Measurements from ENCODE around the gene AZU1. TPM values are rescaled to one million over a fixed set of nuclear protein-coding genes. Genes with fewer than 3 reads are reported as not detected.

AZU1 gene
- total RNA-seq, 1 experiment from 2014 or later, result 5.8 TPM

- in situ Hi-C loops (cut with HindIII; ENCODE audit: low pct_unique_long_range_greater_than_20kb, low sequenced_read_pairs), result no loop called here
- no TSS peak for BruUV-seq (replicated peaks)
Measured at GRCh38 chr19:825897-826644, 1.6 kb upstream of the AZU1 start.

DNA sequence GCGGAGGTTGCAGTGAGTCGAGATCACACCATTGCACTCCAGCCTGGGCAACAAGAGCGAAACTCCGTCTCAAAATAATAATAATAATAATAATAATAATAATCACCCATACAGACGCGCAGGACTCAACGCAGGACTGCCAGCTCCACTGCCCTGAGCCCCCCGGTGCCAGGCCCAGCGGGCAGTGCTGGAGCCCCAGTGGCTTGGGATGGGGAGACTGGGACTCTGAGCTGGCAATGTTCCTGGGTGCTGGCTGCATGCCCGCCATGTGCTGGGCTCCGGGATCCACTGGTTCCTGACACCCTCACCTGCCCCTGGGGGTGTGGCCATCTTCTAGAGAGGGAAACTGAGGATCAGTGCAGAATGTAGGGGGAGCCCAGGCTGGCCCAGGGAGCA, 325 bp upstream of the AZU1 start:
- DNase-seq (ENCODE audit: low read depth, low spot score) (no peak), ATAC-seq (no peak)
- Histone ChIP-seq H3K36me3 (ENCODE audit: control insufficient read depth, insufficient read depth, low read length) (no peaks in the 10 kb centered on the region), H3K4me1 (ENCODE audit: control insufficient read depth, insufficient read depth, low read length) (peaks cover 10% of the 10 kb centered on the region), H3K9me3 (ENCODE audit: control insufficient read depth, insufficient read depth, low read depth, low read length) (no peaks in the 10 kb centered on the region), H3K27ac (ENCODE audit: low read length) (no peak overlapping the region), H3K4me3 (ENCODE audit: low read depth in 2 of 2, low read length in 2 of 2) (no peak overlapping the region), H3K27me3 (ENCODE audit: control insufficient read depth, insufficient read depth, low read length) (no peaks in the 10 kb centered on the region)
- no TSS peak for BruUV-seq (replicated peaks)
- TF ChIP-seq SIN3A (IDR thresholded peaks at IDR 0.05; ENCODE audit: borderline replicate concordance, insufficient read depth, low read depth, low read length) (no peak), POLR2AphosphoS5 (IDR thresholded peaks at IDR 0.05; ENCODE audit: low read depth, low read length) (no peak)
- POLR2A ChIA-PET, result no interaction called here
- CTCF ChIA-PET, result no interaction called here
- in situ Hi-C loops (cut with HindIII; ENCODE audit: low pct_unique_long_range_greater_than_20kb, low sequenced_read_pairs), result no loop called here
- intact Hi-C loops (cut with micrococcal nuclease; ENCODE audit: unreplicated experiment), result no loop called here

More at GRCh38 chr19:825897-826644, 1.6 kb upstream of the AZU1 start:
- TF ChIP-seq POLR2AphosphoS5 (IDR thresholded peaks at IDR 0.05; ENCODE audit: low read depth, low read length) (no peak), TCF7L2 (IDR thresholded peaks at IDR 0.05; ENCODE audit: low read depth, low read length) (no peak), SIN3A (IDR thresholded peaks at IDR 0.05; ENCODE audit: borderline replicate concordance, insufficient read depth, low read depth, low read length) (no peak), REST (IDR thresholded peaks at IDR 0.05; ENCODE audit: insufficient read depth in 1 of 2, low read depth in 2 of 2, low read length in 1 of 2) (no peak)
- TF ChIP-seq, protein P1, sequence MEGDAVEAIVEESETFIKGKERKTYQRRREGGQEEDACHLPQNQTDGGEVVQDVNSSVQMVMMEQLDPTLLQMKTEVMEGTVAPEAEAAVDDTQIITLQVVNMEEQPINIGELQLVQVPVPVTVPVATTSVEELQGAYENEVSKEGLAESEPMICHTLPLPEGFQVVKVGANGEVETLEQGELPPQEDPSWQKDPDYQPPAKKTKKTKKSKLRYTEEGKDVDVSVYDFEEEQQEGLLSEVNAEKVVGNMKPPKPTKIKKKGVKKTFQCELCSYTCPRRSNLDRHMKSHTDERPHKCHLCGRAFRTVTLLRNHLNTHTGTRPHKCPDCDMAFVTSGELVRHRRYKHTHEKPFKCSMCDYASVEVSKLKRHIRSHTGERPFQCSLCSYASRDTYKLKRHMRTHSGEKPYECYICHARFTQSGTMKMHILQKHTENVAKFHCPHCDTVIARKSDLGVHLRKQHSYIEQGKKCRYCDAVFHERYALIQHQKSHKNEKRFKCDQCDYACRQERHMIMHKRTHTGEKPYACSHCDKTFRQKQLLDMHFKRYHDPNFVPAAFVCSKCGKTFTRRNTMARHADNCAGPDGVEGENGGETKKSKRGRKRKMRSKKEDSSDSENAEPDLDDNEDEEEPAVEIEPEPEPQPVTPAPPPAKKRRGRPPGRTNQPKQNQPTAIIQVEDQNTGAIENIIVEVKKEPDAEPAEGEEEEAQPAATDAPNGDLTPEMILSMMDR (IDR thresholded peaks at IDR 0.05), result no peak
- Histone ChIP-seq H3K27me3 (ENCODE audit: control insufficient read depth, insufficient read depth, low read length) (no peaks in the 10 kb centered on the region), H3K4me3 (ENCODE audit: low read depth in 2 of 2, low read length in 2 of 2) (no peak overlapping the region), H3K27ac (ENCODE audit: low read length) (no peak overlapping the region), H3K4me1 (ENCODE audit: control insufficient read depth, insufficient read depth, low read length) (peaks cover 10% of the 10 kb centered on the region), H3K36me3 (ENCODE audit: control insufficient read depth, insufficient read depth, low read length) (no peaks in the 10 kb centered on the region), H3K9me3 (ENCODE audit: control insufficient read depth, insufficient read depth, low read depth, low read length) (no peaks in the 10 kb centered on the region)
- POLR2A ChIA-PET, result interaction anchor here (0.6 kb wide), 1 partner anchor 16 kb away, joined by 4 read pairs; no protein-coding TSS in a partner anchor
- ATAC-seq, result no peak
- CTCF ChIA-PET, result no interaction called here
- DNase-seq (ENCODE audit: low read depth, low spot score), result no peak
- intact Hi-C loops (cut with micrococcal nuclease; ENCODE audit: unreplicated experiment), result no loop called here

GRCh38 chr19:829129-829758, 1.6 kb downstream of the AZU1 start:
- DNase-seq (ENCODE audit: low read depth, low spot score), result no peak
- Histone ChIP-seq H3K36me3 (ENCODE audit: control insufficient read depth, insufficient read depth, low read length) (no peaks in the 10 kb centered on the region), H3K4me1 (ENCODE audit: control insufficient read depth, insufficient read depth, low read length) (peaks cover 2% of the 10 kb centered on the region; the same call in 1 of the 2 replicates), H3K9me3 (ENCODE audit: control insufficient read depth, insufficient read depth, low read depth, low read length) (no peaks in the 10 kb centered on the region), H3K27me3 (ENCODE audit: control insufficient read depth, insufficient read depth, low read length) (no peaks in the 10 kb centered on the region), H3K4me3 (ENCODE audit: low read depth in 2 of 2, low read length in 2 of 2) (no peak overlapping the region), H3K27ac (ENCODE audit: low read length) (no peak overlapping the region)
- CTCF ChIA-PET, result no interaction called here
- no TSS peak for BruUV-seq (replicated peaks)
- no peak for TF ChIP-seq POLR2AphosphoS5 (IDR thresholded peaks at IDR 0.05; ENCODE audit: low read depth, low read length)
- POLR2A ChIA-PET, result no interaction called here
- in situ Hi-C loops (cut with HindIII; ENCODE audit: low pct_unique_long_range_greater_than_20kb, low sequenced_read_pairs) (no loop called here), intact Hi-C loops (cut with micrococcal nuclease; ENCODE audit: unreplicated experiment) (no loop called here)
- ATAC-seq, result 0 out of 2 replicates have a peak, but pooled peaks have one; percentile 11
